Activated CD4-positive, alpha-beta T cell treated with anti-CD3 and anti-CD28 coated beads, Interleukin-2, amount 10 ng/mL, durations not matched to agents 24 days and 14 days (primary cell): Measurements from ENCODE around the gene WDR46. TPM values are rescaled to one million over a fixed set of nuclear protein-coding genes. Genes with fewer than 3 reads are reported as not detected.

Experiments used
- DNase-seq: peaks from one replicate; pipeline ENCODE4 v3.0.0; 2022
- H3K27ac Mint-ChIP-seq: one replicate; pipeline ENCODE4 v1.8.0; 2022; ENCODE audit warnings: mild to moderate bottlenecking, mixed read lengths
- H3K27me3 Mint-ChIP-seq: one replicate; pipeline ENCODE4 v1.8.0; 2022; ENCODE audit warnings: mixed read lengths
- H3K36me3 Mint-ChIP-seq: one replicate; pipeline ENCODE4 v1.8.0; 2022; ENCODE audit warnings: low read depth, mild to moderate bottlenecking, mixed read lengths
- H3K4me1 Mint-ChIP-seq: one replicate; pipeline ENCODE4 v1.8.0; 2021; ENCODE audit warnings: mixed read lengths
- H3K4me3 Mint-ChIP-seq: one replicate; pipeline ENCODE4 v1.8.0; 2022; ENCODE audit warnings: mild to moderate bottlenecking, moderate library complexity, mixed read lengths
- H3K9me3 Mint-ChIP-seq: one replicate; pipeline ENCODE4 v1.8.0; 2021; ENCODE audit warnings: mixed read lengths
- intact Hi-C: fragments of 100-400 bp; cut with micrococcal nuclease; formaldehyde crosslinking; loops from one replicate; pipeline ENCODE4 v1.15.1; 2023
- total RNA-seq: library from RNA; stranded (reverse); gene quantifications from 2 replicates; pipeline ENCODE4 v1.2.3, GENCODE V29; 2022

Gene WDR46
- total RNA-seq, 1 donor from 2014 or later = 120 TPM

GRCh38 chr6:33317669-33318425, 28.8 kb upstream of the WDR46 start, which contains the start of gene ZBTB22:
ZBTB22 (minus strand) TSS chr6:33317744; CDS start chr6:33316916, 828 bp downstream.
- DNase-seq = peak; percentile 98
- Mint-ChIP-seq H3K4me3 (peak within 1 kb of the TSS; percentile 96), H3K4me1 (peaks cover 53% of the 10 kb centered on the region), H3K27me3 (no peaks in the 10 kb centered on the region), H3K36me3 (peaks cover 56% of the 10 kb centered on the region), H3K27ac (peak within 1 kb of the TSS; percentile 96), H3K9me3 (no peaks in the 10 kb centered on the region)
- intact Hi-C loops = loop anchor here (1.0 to 10.0 kb wide), 3 partner anchors 100 to 1583 kb away; partner anchors contain the start of genes CLIC1 and CUTA

DNA sequence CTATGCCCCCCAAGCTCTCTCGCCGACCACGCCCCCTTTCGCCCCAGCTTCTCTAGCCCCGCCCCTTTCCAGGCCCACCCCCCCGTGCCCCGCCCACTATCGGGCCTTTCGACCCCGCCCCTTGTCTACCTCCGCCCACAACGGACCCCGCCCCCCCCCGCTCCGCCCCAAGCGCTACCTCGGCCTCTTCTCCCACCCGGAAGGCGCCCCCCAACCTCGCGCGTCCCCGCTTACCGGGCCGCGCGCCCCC, 28.3 kb upstream of the WDR46 start:
- Mint-ChIP-seq H3K27ac (peak overlapping the region; percentile 70), H3K27me3 (no peaks in the 10 kb centered on the region), H3K4me3 (peak overlapping the region; percentile 96), H3K4me1 (peaks cover 54% of the 10 kb centered on the region), H3K36me3 (peaks cover 56% of the 10 kb centered on the region), H3K9me3 (no peaks in the 10 kb centered on the region)
- intact Hi-C loops = loop anchor here (1.0 to 10.0 kb wide), 3 partner anchors 101 to 1583 kb away; partner anchors contain the start of genes CLIC1 and CUTA
- no peak for DNase-seq

DNA sequence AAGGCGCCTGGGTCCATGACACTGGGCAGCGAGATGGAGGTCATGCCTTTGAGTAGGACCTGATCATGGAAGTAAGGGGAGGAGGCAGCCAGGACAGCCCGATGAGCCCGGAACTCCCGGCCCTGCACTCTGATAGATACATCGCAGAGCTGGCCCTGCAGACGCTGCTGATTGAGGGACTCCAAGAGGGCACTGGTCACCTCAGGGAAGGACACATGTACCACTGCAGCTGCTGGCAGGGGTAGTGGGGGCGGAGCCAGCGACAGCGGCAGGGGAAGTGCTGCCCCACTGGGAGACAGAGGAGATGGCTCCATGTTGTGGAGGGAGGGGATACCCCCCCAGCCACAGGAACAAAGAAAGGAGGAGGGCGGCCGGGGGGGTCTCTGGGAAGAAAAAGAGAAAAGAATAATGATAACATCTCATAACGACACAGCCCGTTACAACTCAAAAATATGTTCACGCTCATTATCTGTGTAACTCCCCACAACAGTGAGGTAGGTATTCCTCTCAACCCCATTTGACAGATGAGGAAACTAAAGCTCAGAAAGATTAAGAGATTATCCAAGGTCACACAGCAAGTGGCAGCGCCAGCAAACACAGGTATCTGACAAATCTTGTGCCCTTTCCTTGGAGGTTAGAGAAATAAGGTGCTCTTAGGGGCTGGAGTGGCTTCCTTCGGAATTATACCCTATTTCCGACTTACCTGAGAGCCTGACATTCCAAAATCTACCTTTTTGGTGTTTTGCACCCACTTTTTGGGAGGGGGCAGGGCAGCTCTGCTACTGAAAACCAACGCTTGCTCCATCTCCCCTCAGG, 27.8 kb upstream of the WDR46 start:
- DNase-seq = peak; percentile 67
- intact Hi-C loops = loop anchor here (1.0 to 10.0 kb wide), 3 partner anchors 101 to 1582 kb away; partner anchors contain the start of genes CLIC1 and CUTA
- H3K4me1 Mint-ChIP-seq = peaks cover 56% of the 10 kb centered on the region
- no peaks in the 10 kb centered on the region for H3K27me3 Mint-ChIP-seq
- no peaks in the 10 kb centered on the region for H3K9me3 Mint-ChIP-seq
- peak overlapping the region; percentile 70 for H3K27ac Mint-ChIP-seq
- H3K4me3 Mint-ChIP-seq = peak overlapping the region; percentile 80
- H3K36me3 Mint-ChIP-seq = peaks cover 58% of the 10 kb centered on the region

DNA sequence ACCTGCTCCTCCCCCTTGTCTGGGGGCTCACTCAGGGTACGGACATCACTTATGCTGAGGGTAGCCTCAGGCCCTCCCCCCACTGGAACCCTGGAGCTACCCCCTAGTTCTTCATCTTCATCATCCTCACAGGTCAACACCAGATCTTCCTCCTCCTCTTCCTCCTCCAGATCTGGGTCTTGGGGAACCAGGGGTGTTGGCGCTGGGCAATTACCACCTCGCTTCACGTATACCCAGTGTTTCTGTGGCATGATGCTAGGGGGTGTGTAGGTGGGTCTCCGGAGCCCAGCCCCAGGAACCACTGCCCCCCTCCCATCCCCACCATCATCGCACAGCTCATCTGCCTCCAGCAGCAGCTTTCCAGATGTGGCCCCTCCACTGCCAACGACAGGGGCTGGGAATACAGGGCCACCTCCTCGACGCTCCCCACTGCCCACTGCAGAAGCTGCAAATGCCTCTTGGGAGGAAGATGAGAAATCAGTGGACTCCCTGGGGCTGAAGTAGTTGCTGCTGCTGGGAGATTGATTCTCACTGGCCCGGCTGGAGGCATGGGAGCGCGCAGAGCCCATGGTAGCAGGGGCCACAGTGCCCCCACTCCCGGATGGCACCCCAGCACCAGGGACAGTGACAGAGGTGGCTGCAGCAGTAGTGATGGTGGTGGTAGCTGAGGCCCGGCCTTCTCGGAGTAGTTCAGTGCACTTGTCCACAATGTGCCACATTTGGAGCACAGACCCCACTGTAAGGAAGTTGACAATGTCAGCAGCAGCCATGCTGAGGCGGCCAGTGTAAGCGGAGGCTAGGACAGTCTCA, 27.0 kb upstream of the WDR46 start:
- peaks cover 58% of the 10 kb centered on the region for H3K36me3 Mint-ChIP-seq
- H3K27ac Mint-ChIP-seq = peak overlapping the region; percentile 98
- H3K27me3 Mint-ChIP-seq = no peaks in the 10 kb centered on the region
- H3K4me3 Mint-ChIP-seq = peak overlapping the region; percentile 98
- no peaks in the 10 kb centered on the region for H3K9me3 Mint-ChIP-seq
- H3K4me1 Mint-ChIP-seq = peaks cover 56% of the 10 kb centered on the region
- DNase-seq = peak; percentile 64
- intact Hi-C loops = loop anchor here (2.0 to 10.0 kb wide), 3 partner anchors 111 to 1581 kb away; partner anchors contain the start of genes CLIC1 and HSD17B8

GRCh38 chr6:33314943-33315792, 26.1 kb upstream of the WDR46 start:
- peaks cover 54% of the 10 kb centered on the region for H3K4me1 Mint-ChIP-seq
- H3K27me3 Mint-ChIP-seq = no peaks in the 10 kb centered on the region
- H3K36me3 Mint-ChIP-seq = peaks cover 56% of the 10 kb centered on the region
- intact Hi-C loops = loop anchor here (1.0 to 10.0 kb wide), 9 partner anchors 8 to 1580 kb away; partner anchors contain the start of genes CLIC1, HSD17B8, KIFC1 and PFDN6
- DNase-seq = peak; percentile 71
- peak overlapping the region; percentile 98 for H3K4me3 Mint-ChIP-seq
- H3K27ac Mint-ChIP-seq = peak overlapping the region; percentile 98
- no peaks in the 10 kb centered on the region for H3K9me3 Mint-ChIP-seq

DNA sequence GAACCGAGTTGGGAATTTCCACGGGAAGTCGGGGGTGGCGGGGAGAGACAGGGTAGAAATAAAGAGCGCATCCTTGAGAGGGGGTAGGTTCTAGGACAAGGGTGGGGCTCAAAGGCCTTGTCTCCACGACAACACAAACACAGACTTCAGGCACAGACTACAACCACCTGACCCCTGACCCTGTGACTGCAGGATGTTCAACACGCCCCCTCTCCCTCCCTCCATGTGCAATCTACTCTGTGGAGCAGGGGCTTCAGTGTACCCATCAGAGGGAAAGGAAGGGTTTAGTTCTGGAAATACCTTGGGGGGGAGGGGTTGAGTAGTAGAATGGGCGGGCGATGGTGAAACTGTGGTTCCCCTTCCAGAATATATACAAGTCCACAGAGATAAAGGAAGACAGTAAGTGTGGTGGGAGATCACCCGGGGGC, 25.5 kb upstream of the WDR46 start:
- Mint-ChIP-seq H3K4me1 (peaks cover 49% of the 10 kb centered on the region), H3K9me3 (no peaks in the 10 kb centered on the region), H3K36me3 (peaks cover 51% of the 10 kb centered on the region), H3K27ac (peak overlapping the region; percentile 98), H3K27me3 (no peaks in the 10 kb centered on the region), H3K4me3 (peak overlapping the region; percentile 98)
- intact Hi-C loops = loop anchor here (1.0 to 10.0 kb wide), 9 partner anchors 9 to 1580 kb away; partner anchors contain the start of genes CLIC1, HSD17B8, KIFC1 and PFDN6
- DNase-seq = peak; percentile 92

DNA sequence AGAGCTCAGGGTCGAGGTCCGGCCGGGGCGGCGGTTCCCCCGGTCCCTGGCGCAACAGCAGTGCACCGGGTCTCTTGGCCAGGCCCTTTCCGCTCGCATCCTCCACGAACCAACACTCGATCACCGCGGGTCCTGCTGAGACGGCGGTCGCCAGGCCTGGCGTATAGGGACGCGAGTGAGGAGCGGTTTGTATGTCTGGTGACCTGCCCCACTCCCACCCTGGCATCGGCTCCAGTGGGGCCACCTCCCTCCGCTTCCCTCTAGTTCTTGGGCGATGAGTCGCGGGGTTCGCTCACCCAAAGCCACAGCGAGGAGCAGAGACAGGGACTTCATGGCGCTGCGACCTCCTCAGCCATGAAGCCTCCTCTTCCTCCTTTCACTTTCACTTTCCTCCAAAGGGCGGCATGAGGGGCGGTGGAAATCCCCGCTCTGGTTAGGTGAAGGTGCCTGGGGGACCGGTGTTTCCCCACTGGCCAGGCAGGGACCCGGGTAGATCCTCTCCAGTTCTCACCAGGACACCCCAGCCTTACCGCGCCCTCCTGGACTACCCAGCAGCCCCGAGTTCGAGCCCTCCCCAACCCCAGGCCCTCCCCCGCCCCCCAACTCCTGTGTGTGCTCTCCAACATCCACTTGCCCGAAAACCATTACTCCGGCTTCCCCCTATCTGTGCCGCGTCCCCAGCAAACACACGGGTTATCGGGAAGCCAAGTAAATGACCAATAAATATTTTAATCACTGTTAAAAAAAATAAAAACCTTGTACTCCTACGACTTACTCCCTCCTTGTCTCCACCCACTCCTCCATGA, 24.9 kb upstream of the WDR46 start, which contains the start of gene TAPBP:
Gene TAPBP, minus strand, starts transcription at position 370 of the 806 bp plus-strand sequence. Its CDS starts 37 bp downstream, at position 333.
- intact Hi-C loops = loop anchor here (1.0 to 10.0 kb wide), 10 partner anchors 9 to 1579 kb away; partner anchors contain the start of genes CLIC1, HSD17B8, KIFC1 and PFDN6
- peaks cover 50% of the 10 kb centered on the region for H3K36me3 Mint-ChIP-seq
- peak within 1 kb of the TSS; percentile 98 for H3K4me3 Mint-ChIP-seq
- H3K27ac Mint-ChIP-seq = peak within 1 kb of the TSS; percentile 98
- DNase-seq = peak; percentile 97
- H3K4me1 Mint-ChIP-seq = peaks cover 45% of the 10 kb centered on the region
- H3K9me3 Mint-ChIP-seq = no peaks in the 10 kb centered on the region
- no peaks in the 10 kb centered on the region for H3K27me3 Mint-ChIP-seq

DNA sequence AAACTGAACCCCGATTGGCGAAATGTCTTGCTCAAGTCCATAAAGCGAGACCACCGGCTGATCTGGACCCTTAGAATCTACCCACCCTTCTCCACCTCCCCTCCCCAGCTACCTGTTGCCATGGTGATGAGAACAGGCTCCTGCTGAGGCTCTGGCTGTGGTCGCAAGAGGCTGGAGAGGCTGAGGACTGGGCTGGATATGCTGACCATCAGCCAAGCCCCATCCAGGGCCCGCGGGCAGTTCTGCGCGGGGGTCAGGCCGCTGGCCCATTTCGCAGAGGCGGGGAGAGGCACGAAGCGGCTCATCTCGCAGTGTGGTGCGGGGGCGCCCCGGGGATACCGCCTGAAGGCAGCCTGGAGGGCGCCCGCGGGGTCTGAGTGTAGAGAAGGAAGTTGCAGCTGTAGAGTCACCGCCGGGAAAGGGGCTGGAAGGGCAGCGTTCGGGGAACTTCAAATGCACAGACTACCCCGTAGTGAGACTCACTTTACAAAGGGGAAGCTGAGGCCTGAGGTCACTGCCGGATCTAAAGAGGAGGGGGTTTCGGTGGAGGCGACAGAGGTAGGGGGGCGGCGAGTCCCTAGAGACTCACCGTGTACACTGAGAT, 24.2 kb upstream of the WDR46 start:
- Mint-ChIP-seq H3K9me3 (no peaks in the 10 kb centered on the region), H3K4me3 (peak overlapping the region; percentile 98), H3K27ac (peak overlapping the region; percentile 98), H3K4me1 (peaks cover 43% of the 10 kb centered on the region), H3K36me3 (peaks cover 51% of the 10 kb centered on the region), H3K27me3 (no peaks in the 10 kb centered on the region)
- intact Hi-C loops = loop anchor here (2.0 to 10.0 kb wide), 4 partner anchors 32 to 1578 kb away; partner anchors contain the start of gene CLIC1
- DNase-seq = peak; percentile 83

DNA sequence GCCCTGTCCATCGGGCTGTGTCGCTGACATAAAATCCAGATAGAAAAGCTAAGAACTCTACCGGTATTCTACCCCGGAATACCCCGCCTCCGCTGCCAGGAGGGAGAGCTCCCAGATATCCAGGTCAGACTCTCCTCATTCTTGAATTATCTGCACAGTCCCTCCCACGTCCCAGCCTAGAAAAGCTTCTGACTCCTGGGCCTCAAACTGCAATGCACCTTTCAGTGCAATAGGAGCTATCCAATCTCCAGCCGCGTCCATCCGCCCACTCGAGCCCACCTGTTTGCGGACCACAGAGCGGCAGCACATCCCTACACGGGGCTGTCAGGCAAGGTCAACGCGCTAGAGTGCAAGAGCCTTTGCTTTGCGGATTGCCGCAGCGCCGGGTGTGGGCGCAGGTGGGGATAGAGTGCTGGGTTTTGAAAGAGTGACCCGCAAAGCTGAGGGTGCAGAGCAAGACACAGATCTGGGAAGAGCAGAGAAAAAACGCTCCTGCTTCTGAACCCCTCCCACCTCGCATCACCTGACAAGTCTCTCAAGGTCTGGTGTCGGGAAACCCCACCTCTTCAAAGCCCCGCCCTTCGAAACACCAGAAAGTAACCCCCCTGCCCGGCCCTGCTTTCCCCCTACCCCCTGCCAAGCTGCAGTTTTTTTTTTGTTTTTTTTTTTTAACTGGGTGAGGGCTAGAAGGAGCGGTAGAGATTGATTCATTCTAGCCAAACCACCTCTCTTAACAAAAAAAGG, 23.5 kb upstream of the WDR46 start:
- intact Hi-C loops = loop anchor here (2.0 to 10.0 kb wide), 4 partner anchors 32 to 1578 kb away; partner anchors contain the start of gene CLIC1
- Mint-ChIP-seq H3K36me3 (peaks cover 52% of the 10 kb centered on the region), H3K27ac (peak overlapping the region; percentile 98), H3K4me3 (peak overlapping the region; percentile 98), H3K9me3 (no peaks in the 10 kb centered on the region), H3K4me1 (peaks cover 38% of the 10 kb centered on the region), H3K27me3 (no peaks in the 10 kb centered on the region)
- DNase-seq = peak; percentile 95

DNA sequence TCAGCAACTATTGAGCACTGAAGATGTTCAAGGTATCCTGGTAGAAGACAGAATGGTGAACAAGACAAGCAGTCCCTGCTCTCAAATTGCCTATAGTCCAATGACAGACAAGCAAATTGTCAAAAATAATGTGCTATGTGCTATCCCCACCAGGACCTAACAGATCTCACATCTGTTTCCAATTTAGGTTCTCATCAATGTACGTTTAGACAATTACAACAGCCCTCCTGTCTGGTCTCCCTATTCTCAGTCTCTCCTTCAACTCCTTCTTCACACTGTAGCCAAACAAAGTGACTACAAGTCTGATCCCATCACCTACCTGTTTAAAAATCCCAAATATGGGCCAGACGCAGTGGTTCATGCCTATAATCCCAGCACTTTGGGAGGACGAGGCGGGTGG, 17.3 kb upstream of the WDR46 start:
- no peaks in the 10 kb centered on the region for H3K9me3 Mint-ChIP-seq
- peak overlapping the region; percentile 32 for H3K27ac Mint-ChIP-seq
- no peak overlapping the region for H3K4me3 Mint-ChIP-seq
- DNase-seq = no peak
- no peaks in the 10 kb centered on the region for H3K27me3 Mint-ChIP-seq
- H3K4me1 Mint-ChIP-seq = peaks cover 25% of the 10 kb centered on the region
- intact Hi-C loops = no loop called here
- peaks cover 62% of the 10 kb centered on the region for H3K36me3 Mint-ChIP-seq

DNA sequence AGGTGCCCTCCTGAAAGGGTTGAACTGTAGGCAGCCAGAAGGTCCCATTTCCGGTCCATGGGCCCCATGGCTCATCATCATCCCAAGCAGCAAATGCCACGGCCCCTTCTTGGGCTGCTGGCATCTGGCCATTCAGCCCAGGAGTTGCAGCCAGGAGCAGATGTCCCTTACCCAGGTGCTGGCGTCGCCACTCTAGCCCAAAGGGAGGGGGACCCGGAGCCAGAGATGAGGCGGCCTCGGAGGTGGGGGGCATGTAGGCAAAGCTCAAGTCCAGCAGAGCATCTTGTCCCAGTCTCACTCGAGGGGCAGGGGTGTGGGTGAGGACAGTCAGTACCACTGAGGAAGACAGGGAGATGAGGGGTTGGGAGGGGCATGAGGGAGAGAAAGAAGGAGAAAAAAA, 16.0 kb upstream of the WDR46 start:
- Mint-ChIP-seq H3K27me3 (no peaks in the 10 kb centered on the region), H3K4me1 (peaks cover 28% of the 10 kb centered on the region), H3K4me3 (no peak overlapping the region), H3K27ac (no peak overlapping the region), H3K9me3 (no peaks in the 10 kb centered on the region), H3K36me3 (peaks cover 63% of the 10 kb centered on the region)
- intact Hi-C loops = no loop called here
- no peak for DNase-seq
